DOHH2 (cell line): ENCODE measurements around the gene FANCC.

ENCODE experiments used
- H3F3A ChIP-seq: fragments of 200-600 bp; sonication (generic), shearing (Covaris generic); 2 replicates; pipeline ENCODE4 v1.6.0; 2016; ENCODE audit warnings: antibody characterized with exemption, mild to moderate bottlenecking; ENCODE audit not compliant: control insufficient read depth, insufficient read depth
- H3K27ac ChIP-seq: fragments of 200-600 bp; sonication (generic); 2 replicates; pipeline ENCODE4 v1.5.1; 2014; ENCODE audit warnings: low read depth, mild to moderate bottlenecking, low read length, moderate library complexity
- H3K27me3 ChIP-seq: fragments of 200-600 bp; sonication (generic); 2 replicates; pipeline ENCODE4 v1.6.1; 2014; ENCODE audit warnings: mild to moderate bottlenecking, low read length, mixed read lengths; ENCODE audit not compliant: control insufficient read depth
- H3K36me3 ChIP-seq: fragments of 200-600 bp; sonication (generic); 2 replicates; pipeline ENCODE4 v1.6.1; 2014; ENCODE audit warnings: mild to moderate bottlenecking, low read length, moderate library complexity, mixed read lengths; ENCODE audit not compliant: control insufficient read depth
- H3K4me1 ChIP-seq: fragments of 200-600 bp; sonication (generic); 2 replicates; pipeline ENCODE4 v1.6.1; 2014; ENCODE audit warnings: mild to moderate bottlenecking, low read length, mixed read lengths; ENCODE audit not compliant: control insufficient read depth
- H3K4me2 ChIP-seq: fragments of 200-600 bp; sonication (generic); 2 replicates; pipeline ENCODE4 v1.6.0; 2014; ENCODE audit warnings: mild to moderate bottlenecking, low read length, moderate library complexity
- H3K4me3 ChIP-seq: fragments of 200-600 bp; sonication (generic); 2 replicates; pipeline ENCODE4 v1.5.1; 2014; ENCODE audit warnings: mild to moderate bottlenecking, low read length, mixed read lengths
- H3K79me2 ChIP-seq: fragments of 200-600 bp; sonication (generic); 2 replicates; pipeline ENCODE4 v1.6.1; 2014; ENCODE audit warnings: mild to moderate bottlenecking, low read length, mixed read lengths; ENCODE audit not compliant: control insufficient read depth
- H3K9me2 ChIP-seq: fragments of 200-600 bp; sonication (generic); replicated peaks from 2 replicates; pipeline ENCODE4 v1.6.1; 2014; ENCODE audit warnings: mild to moderate bottlenecking, low read length, mixed read lengths; ENCODE audit not compliant: control insufficient read depth
- H3K9me3 ChIP-seq: fragments of 200-600 bp; sonication (generic); 2 replicates; pipeline ENCODE4 v1.6.1; 2014; ENCODE audit warnings: antibody characterized with exemption, low read length, mixed read lengths; ENCODE audit not compliant: control insufficient read depth, insufficient read depth
- H4K20me1 ChIP-seq: fragments of 200-600 bp; sonication (generic); 2 replicates; pipeline ENCODE4 v1.6.0; 2014; ENCODE audit warnings: low read depth, mild to moderate bottlenecking, antibody characterized with exemption, low read length, moderate library complexity; ENCODE audit not compliant: control insufficient read depth, insufficient read depth
- EZH2phosphoT487 ChIP-seq: fragments of 200-600 bp; sonication (generic); IDR thresholded peaks from 2 replicates; pipeline ENCODE4 v1.6.1; 2017; ENCODE audit warnings: borderline replicate concordance, mild to moderate bottlenecking, antibody characterized with exemption, low read length, moderate library complexity, mixed read lengths
- TF ChIP-seq, protein P1 (sequence below): fragments of 200-600 bp; sonication (generic); IDR thresholded peaks from one replicate; pipeline ENCODE4 v1.5.1; 2014; ENCODE audit warnings: antibody characterized with exemption, mild to moderate bottlenecking, low read depth, low read length; ENCODE audit not compliant: poor library complexity, severe bottlenecking

Gene FANCC

DNA sequence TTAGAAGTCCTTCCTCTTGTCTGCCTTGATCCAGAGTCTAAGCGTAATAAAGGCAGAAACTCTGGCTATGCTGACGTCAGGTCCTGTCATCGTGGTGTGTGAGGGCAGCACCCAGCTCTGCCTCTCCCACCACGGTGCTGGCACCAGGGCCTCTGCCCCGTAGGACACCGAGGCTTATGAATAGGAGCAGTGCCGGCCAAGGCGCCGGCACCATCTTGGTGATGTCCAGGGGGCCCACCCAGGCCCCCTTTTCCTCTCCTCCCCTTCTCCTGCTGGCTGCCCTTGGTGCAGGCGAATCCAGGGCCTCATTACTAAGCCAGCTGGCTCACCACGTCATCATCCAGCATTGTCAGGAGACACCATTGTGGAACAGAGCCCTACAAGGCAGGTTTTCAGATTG is 252.3 kb downstream of the FANCC start:
- Histone ChIP-seq H3K36me3 (no peaks in the 10 kb centered on the region), H3K79me2 (no peaks in the 10 kb centered on the region), H3K27me3 (no peaks in the 10 kb centered on the region), H3K9me3 (no peaks in the 10 kb centered on the region), H3K9me2 (no peaks in the 10 kb centered on the region), H3K4me1 (no peaks in the 10 kb centered on the region), H3K4me3 (no peak overlapping the region), H4K20me1 (no peaks in the 10 kb centered on the region), H3K4me2 (no peak overlapping the region), H3K27ac (no peak overlapping the region), H3F3A (no peaks in the 10 kb centered on the region)
- TF ChIP-seq, protein P1, sequence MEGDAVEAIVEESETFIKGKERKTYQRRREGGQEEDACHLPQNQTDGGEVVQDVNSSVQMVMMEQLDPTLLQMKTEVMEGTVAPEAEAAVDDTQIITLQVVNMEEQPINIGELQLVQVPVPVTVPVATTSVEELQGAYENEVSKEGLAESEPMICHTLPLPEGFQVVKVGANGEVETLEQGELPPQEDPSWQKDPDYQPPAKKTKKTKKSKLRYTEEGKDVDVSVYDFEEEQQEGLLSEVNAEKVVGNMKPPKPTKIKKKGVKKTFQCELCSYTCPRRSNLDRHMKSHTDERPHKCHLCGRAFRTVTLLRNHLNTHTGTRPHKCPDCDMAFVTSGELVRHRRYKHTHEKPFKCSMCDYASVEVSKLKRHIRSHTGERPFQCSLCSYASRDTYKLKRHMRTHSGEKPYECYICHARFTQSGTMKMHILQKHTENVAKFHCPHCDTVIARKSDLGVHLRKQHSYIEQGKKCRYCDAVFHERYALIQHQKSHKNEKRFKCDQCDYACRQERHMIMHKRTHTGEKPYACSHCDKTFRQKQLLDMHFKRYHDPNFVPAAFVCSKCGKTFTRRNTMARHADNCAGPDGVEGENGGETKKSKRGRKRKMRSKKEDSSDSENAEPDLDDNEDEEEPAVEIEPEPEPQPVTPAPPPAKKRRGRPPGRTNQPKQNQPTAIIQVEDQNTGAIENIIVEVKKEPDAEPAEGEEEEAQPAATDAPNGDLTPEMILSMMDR: no peak
- no peak for TF ChIP-seq EZH2phosphoT487

DNA sequence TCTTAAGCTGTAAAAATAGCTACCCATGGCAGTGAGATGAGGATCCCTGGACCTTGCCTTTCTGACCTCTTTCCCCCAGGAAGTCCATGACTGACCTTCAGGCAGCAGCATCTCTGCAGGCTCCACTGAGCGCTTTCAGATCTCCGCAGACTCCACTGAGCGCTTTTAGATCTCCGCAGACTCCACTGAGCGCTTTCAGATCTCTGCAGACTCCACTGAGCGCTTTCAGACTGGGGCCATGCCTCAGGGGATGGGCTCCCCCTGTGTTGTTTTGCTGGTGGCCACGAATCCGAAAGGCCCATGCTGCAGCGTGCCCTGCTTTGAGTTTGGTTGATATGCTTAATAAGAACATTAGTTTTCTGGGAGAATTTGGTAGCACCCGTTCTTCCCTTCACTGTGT is 254.2 kb downstream of the FANCC start:
- no peaks in the 10 kb centered on the region for H4K20me1 ChIP-seq
- no peaks in the 10 kb centered on the region for H3K4me1 ChIP-seq
- H3K4me2 ChIP-seq: no peak overlapping the region
- no peaks in the 10 kb centered on the region for H3K36me3 ChIP-seq
- H3K9me3 ChIP-seq: no peaks in the 10 kb centered on the region
- H3K27ac ChIP-seq: no peak overlapping the region
- no peaks in the 10 kb centered on the region for H3F3A ChIP-seq
- no peaks in the 10 kb centered on the region for H3K79me2 ChIP-seq
- no peaks in the 10 kb centered on the region for H3K9me2 ChIP-seq
- H3K27me3 ChIP-seq: no peaks in the 10 kb centered on the region
- TF ChIP-seq, protein P1: no peak
- TF ChIP-seq EZH2phosphoT487: no peak
- H3K4me3 ChIP-seq: no peak overlapping the region

DNA sequence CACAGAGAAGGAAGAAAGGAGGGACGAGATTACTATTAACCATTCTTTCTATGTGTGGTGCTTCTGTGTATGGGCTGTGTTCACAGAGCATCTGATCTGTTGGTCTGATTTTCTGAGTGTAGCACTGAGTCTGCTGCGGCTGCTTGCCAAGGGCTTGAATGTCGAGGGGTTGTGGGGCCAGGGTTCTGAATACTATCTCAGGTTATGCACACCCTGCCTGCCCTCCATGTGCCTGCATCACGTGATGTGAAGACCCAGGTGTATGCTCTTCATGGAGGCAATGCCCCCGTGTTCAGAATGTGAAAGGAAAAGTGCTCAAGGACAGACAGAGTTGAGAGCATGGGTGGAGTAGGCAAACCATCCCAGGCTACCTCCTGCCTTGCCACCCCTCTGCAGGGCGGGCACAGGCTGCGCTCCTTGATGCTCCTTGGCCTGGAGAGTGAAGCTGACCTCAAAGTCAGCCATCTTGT is 254.9 kb downstream of the FANCC start:
- no peaks in the 10 kb centered on the region for H3K27me3 ChIP-seq
- H3K9me2 ChIP-seq: no peaks in the 10 kb centered on the region
- H3F3A ChIP-seq: no peaks in the 10 kb centered on the region
- H3K4me1 ChIP-seq: no peaks in the 10 kb centered on the region
- TF ChIP-seq EZH2phosphoT487: no peak
- TF ChIP-seq, protein P1: no peak
- H3K27ac ChIP-seq: no peak overlapping the region
- H3K9me3 ChIP-seq: no peaks in the 10 kb centered on the region
- H3K79me2 ChIP-seq: no peaks in the 10 kb centered on the region
- no peaks in the 10 kb centered on the region for H4K20me1 ChIP-seq
- H3K36me3 ChIP-seq: no peaks in the 10 kb centered on the region
- H3K4me2 ChIP-seq: no peak overlapping the region
- H3K4me3 ChIP-seq: no peak overlapping the region
